Coronary artery (tissue), 2 donors: Measurements from ENCODE around the gene BNC2.
"Not testable (repeated sequence)": the region's sequence is repeated elsewhere in the genome, so short reads cannot be mapped to it uniquely, and the experiment has no call there.

ENCODE experiments used
- DNase-seq: peaks from one replicate; pipeline ENCODE4 v3.0.0-alpha.2; 2017; ENCODE audit warnings: low spot score
- H3K27ac ChIP-seq, 2 donors: fragments of 200-600 bp; sonication (generic); one replicate each; pipeline ENCODE4 v1.5.1; 2016 to 2019
- H3K4me3 ChIP-seq: fragments of 200-600 bp; sonication (generic); 2 replicates; pipeline ENCODE4 v1.5.1; 2016; ENCODE audit warnings: mild to moderate bottlenecking, moderate library complexity
- CTCF ChIP-seq: fragments of 200-600 bp; sonication (generic); IDR thresholded peaks from one replicate; pipeline ENCODE4 v1.5.1; 2019; ENCODE audit warnings: antibody characterized with exemption

The BNC2 gene

GRCh38 chr9:16544842-16545241 lies 325.6 kb downstream of the BNC2 start:
- no peak for TF ChIP-seq CTCF
- Histone ChIP-seq H3K27ac (no peak overlapping the region), H3K4me3 (no peak overlapping the region)
- no peak for DNase-seq

- Histone ChIP-seq H3K27ac (no peak overlapping the region), H3K4me3 (no peak overlapping the region)
- DNase-seq: no peak
- TF ChIP-seq CTCF: no peak
Observed at GRCh38 chr9:16543686-16544085, 326.8 kb downstream of the BNC2 start.

- no peak for TF ChIP-seq CTCF
- DNase-seq: no peak
- Histone ChIP-seq H3K4me3 (no peak overlapping the region), H3K27ac (no peak overlapping the region)
Observed at GRCh38 chr9:16543225-16543624, 327.2 kb downstream of the BNC2 start.

GRCh38 chr9:16542290-16542689 lies 328.2 kb downstream of the BNC2 start:
- Histone ChIP-seq H3K4me3 (no peak overlapping the region), H3K27ac (no peak overlapping the region)
- no peak for DNase-seq
- no peak for TF ChIP-seq CTCF

GRCh38 chr9:16540743-16541613 lies 329.5 kb downstream of the BNC2 start:
- TF ChIP-seq CTCF: no peak
- DNase-seq: no peak
- Histone ChIP-seq H3K4me3 (no peak overlapping the region), H3K27ac (no peak overlapping the region)

GRCh38 chr9:16539626-16540025 lies 330.8 kb downstream of the BNC2 start:
- not testable (repeated sequence) for H3K4me3 ChIP-seq, DNase-seq, H3K27ac ChIP-seq

- no peak overlapping the region for H3K27ac ChIP-seq
- no peak for TF ChIP-seq CTCF
- no peak for DNase-seq
- no peak overlapping the region for H3K4me3 ChIP-seq
Observed at GRCh38 chr9:16535555-16535954, 334.9 kb downstream of the BNC2 start.
